ENCODE measurements around the gene PMFBP1.

GRCh38 chr16:72216767-72217166 lies 44.8 kb upstream of the PMFBP1 start:
- TF ChIP-seq POLR2A (IDR thresholded peaks at IDR 0.05; ENCODE audit: low read depth, low read length) (no peak), POLR2AphosphoS5 (IDR thresholded peaks at IDR 0.05; ENCODE audit: low read depth, low read length) (no peak), TAF1 (IDR thresholded peaks at IDR 0.05; ENCODE audit: borderline replicate concordance, low read depth, low read length) (no peak)
